Neutrophil (primary cell): Measurements from ENCODE around the gene PNMA6E.

ENCODE experiments used
- H3K27ac ChIP-seq: fragments of 200-600 bp; sonication (generic); 2 replicates; pipeline ENCODE4 v1.5.1; 2016; ENCODE audit warnings: mild to moderate bottlenecking, moderate library complexity
- H3K27me3 ChIP-seq: fragments of 200-600 bp; sonication (generic); 2 replicates; pipeline ENCODE4 v1.6.0; 2016; ENCODE audit warnings: mild to moderate bottlenecking
- H3K36me3 ChIP-seq: fragments of 200-600 bp; sonication (generic); 2 replicates; pipeline ENCODE4 v1.5.1; 2017
- H3K4me1 ChIP-seq, 2 experiments: fragments of 200-600 bp in 1 of 2; sonication (generic) in 1 of 2; 1 replicate in 1 of 2; 2 replicates in 1 of 2; pipeline versions ENCODE4 v1.5.1 to v1.6.1; 2013 to 2016; ENCODE audit warnings: low read depth in 1 of 2, low read length in 1 of 2, mild to moderate bottlenecking in 1 of 2, moderate library complexity in 1 of 2; ENCODE audit not compliant: control insufficient read depth in 1 of 2, insufficient read depth in 1 of 2
- H3K4me3 ChIP-seq, 2 experiments: fragments of 200-600 bp in 1 of 2; sonication (generic) in 1 of 2; 1 replicate in 1 of 2; 2 replicates in 1 of 2; pipeline ENCODE4 v1.5.1; 2013 to 2016; ENCODE audit warnings: low read depth in 1 of 2, low read length in 1 of 2, mild to moderate bottlenecking in 1 of 2, moderate library complexity in 1 of 2
- H3K9me3 ChIP-seq: fragments of 200-600 bp; sonication (generic); 2 replicates; pipeline ENCODE4 v1.5.1; 2016
- CTCF ChIP-seq: fragments of 200-600 bp; sonication (generic); IDR thresholded peaks from 2 replicates; pipeline ENCODE4 v1.5.1; 2016; ENCODE audit warnings: antibody characterized with exemption

Gene PNMA6E

DNA sequence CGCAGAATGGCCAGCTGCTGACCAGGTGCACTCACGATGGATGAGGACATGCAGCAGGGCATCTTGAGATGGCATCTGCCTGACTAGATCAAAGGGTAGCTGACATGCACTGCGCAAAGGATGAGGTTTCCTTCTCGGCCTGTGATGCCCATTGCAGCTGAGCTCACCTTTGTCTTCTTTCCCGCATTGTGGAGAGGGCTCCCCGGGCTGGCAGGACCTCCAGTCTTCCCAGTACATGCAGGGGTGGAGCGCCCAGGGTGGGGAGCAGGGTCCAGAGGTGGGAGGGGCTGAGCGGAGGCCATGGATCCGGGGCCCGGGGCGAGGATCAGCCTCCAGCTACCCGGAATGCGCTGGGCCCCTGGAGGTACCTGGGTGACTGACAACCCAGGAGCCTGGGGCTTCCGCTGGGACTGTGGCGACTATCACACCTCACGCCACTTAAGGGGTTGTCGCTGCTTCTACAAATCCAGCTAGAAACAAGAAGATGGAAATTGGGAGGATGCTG lies 32.7 kb upstream of the PNMA6E start:
- no peaks in the 10 kb centered on the region for H3K4me1 ChIP-seq
- no peak for TF ChIP-seq CTCF
- H3K36me3 ChIP-seq: no peaks in the 10 kb centered on the region
- no peak overlapping the region for H3K27ac ChIP-seq
- H3K4me3 ChIP-seq: no peak overlapping the region
- H3K9me3 ChIP-seq: no peaks in the 10 kb centered on the region
- H3K27me3 ChIP-seq: no peaks in the 10 kb centered on the region

GRCh38 chrX:153433161-153433680 lies 32.1 kb upstream of the PNMA6E start:
- Histone ChIP-seq H3K9me3 (no peaks in the 10 kb centered on the region), H3K27me3 (no peaks in the 10 kb centered on the region), H3K36me3 (no peaks in the 10 kb centered on the region), H3K4me3 (no peak overlapping the region), H3K4me1 (no peaks in the 10 kb centered on the region), H3K27ac (no peak overlapping the region)
- no peak for TF ChIP-seq CTCF

- H3K27me3 ChIP-seq: no peaks in the 10 kb centered on the region
- TF ChIP-seq CTCF: no peak
Measured at GRCh38 chrX:153430796-153431195, 29.6 kb upstream of the PNMA6E start.

GRCh38 chrX:153426204-153426603 lies 25.1 kb upstream of the PNMA6E start:
- H3K36me3 ChIP-seq: peaks cover 5% of the 10 kb centered on the region
- H3K4me1 ChIP-seq: peaks cover 26 to 31% of the 10 kb centered on the region in 2 experiments
- no peaks in the 10 kb centered on the region for H3K27me3 ChIP-seq
- no peak overlapping the region for H3K4me3 ChIP-seq
- no peak for TF ChIP-seq CTCF
- no peak overlapping the region for H3K27ac ChIP-seq
- H3K9me3 ChIP-seq: no peaks in the 10 kb centered on the region

More at GRCh38 chrX:153430796-153431195, 29.6 kb upstream of the PNMA6E start:
- no peaks in the 10 kb centered on the region for H3K36me3 ChIP-seq
- peaks cover 4% of the 10 kb centered on the region in 2 experiments for H3K4me1 ChIP-seq
- H3K9me3 ChIP-seq: no peaks in the 10 kb centered on the region
- no peak overlapping the region for H3K27ac ChIP-seq
- H3K4me3 ChIP-seq: no peak overlapping the region

DNA sequence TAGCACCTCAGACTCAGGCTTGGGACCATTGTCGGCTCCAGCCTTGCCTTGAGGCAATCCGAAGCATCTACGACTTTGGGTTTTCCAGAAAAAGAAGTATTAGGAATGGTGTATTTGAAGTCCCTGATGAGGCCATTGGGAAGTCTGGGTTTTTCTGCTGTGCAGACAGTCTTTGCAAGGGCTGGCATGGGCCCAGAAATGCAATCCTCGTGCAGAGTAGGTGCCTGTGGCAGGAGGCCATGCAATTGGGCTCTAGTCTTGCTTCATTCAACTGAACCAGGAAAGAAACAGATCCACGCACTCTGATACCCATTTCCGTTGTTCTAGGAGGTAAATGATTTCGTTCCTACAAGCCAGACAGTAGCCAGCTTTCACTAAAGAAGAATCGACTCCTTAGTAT lies 22.5 kb upstream of the PNMA6E start:
- no peak for TF ChIP-seq CTCF
- peaks cover 28% of the 10 kb centered on the region for H3K36me3 ChIP-seq
- no peaks in the 10 kb centered on the region for H3K9me3 ChIP-seq
- H3K27me3 ChIP-seq: no peaks in the 10 kb centered on the region
- peak overlapping the region; percentile 36 for H3K27ac ChIP-seq
- H3K4me3 ChIP-seq: no peak overlapping the region
- H3K4me1 ChIP-seq: peaks cover 26 to 31% of the 10 kb centered on the region in 2 experiments
